T-cell (primary cell): ENCODE measurements around the gene RILP. TPM values are rescaled to one million over a fixed set of nuclear protein-coding genes. Genes with fewer than 3 reads are reported as not detected.

Experiments used
- ATAC-seq, 4 experiments: fragments of 200-7000 bp in 3 of 4; fragments of 150-1000 bp in 1 of 4; cut with Tn5 transposase; replicated peaks in 1 of 4; 1 replicate in 3 of 4; 2 replicates in 1 of 4; pipeline ENCODE4 v1.10.0; 2021; ENCODE audit warnings: moderate library complexity in 3 of 4, mild to moderate bottlenecking in 2 of 4, moderate number of reproducible peaks in 1 of 4
- CTCF ChIA-PET, 2 donors: fragments of 300-600 bp; sonication (Branson Sonifier 250); formaldehyde crosslinking; loops; one replicate each; lab custom pipeline; 2022; ENCODE audit warnings: antibody characterized with exemption in 2 of 2; lab: Charles Lee
- POLR2A ChIA-PET, 2 donors: fragments of 300-600 bp; sonication (Branson Sonifier 250); formaldehyde crosslinking; loops; one replicate each; lab custom pipeline; 2022; ENCODE audit warnings: antibody characterized with exemption in 2 of 2; lab: Charles Lee
- DNase-seq, 35 experiments: peaks; one replicate each; pipeline versions ENCODE4 v3.0.0 to v3.0.0-alpha.2; 2013 to 2023
- H3K27ac ChIP-seq: one replicate; pipeline ENCODE4 v1.5.1; 2013; ENCODE audit warnings: low read length
- H3K27me3 ChIP-seq, 2 experiments: replicated peaks in 1 of 2; 1 replicate in 1 of 2; 2 replicates in 1 of 2; pipeline versions ENCODE4 v1.6.1 to v1.7.0; 2013; ENCODE audit warnings: low read length in 1 of 2, mixed read lengths in 1 of 2; ENCODE audit not compliant: control insufficient read depth in 2 of 2, insufficient read depth in 2 of 2; ENCODE audit errors: extremely low read depth in 1 of 2
- H3K36me3 ChIP-seq, 2 donors: 1 replicate in 1 of 2; 2 replicates in 1 of 2; pipeline versions ENCODE4 v1.6.1 to v1.7.0; 2013; ENCODE audit warnings: low read length in 1 of 2; ENCODE audit not compliant: control insufficient read depth in 2 of 2, insufficient read depth in 1 of 2; ENCODE audit errors: extremely low read depth in 1 of 2
- H3K4me1 ChIP-seq, 2 experiments: 1 replicate in 1 of 2; 2 replicates in 1 of 2; pipeline versions ENCODE4 v1.6.1 to v1.7.0; 2013; ENCODE audit warnings: low read length in 2 of 2, mixed read lengths in 1 of 2; ENCODE audit not compliant: insufficient read depth in 2 of 2, control insufficient read depth in 1 of 2; ENCODE audit errors: extremely low read depth in 1 of 2
- H3K4me3 ChIP-seq, 2 donors: 1 replicate in 1 of 2; 2 replicates in 1 of 2; pipeline versions ENCODE4 v1.5.1 to v1.7.0; 2013; ENCODE audit warnings: mild to moderate bottlenecking in 2 of 2, low read length in 1 of 2, moderate library complexity in 1 of 2; ENCODE audit not compliant: control insufficient read depth in 1 of 2; ENCODE audit errors: extremely low read depth in 1 of 2
- H3K9me3 ChIP-seq: 2 replicates; pipeline ENCODE4 v1.7.0; 2013
- H3K27ac Mint-ChIP-seq, 2 donors: one replicate each; pipeline ENCODE4 v1.8.0; 2020 to 2021; ENCODE audit warnings: mild to moderate bottlenecking in 2 of 2, mixed read lengths in 2 of 2
- H3K27me3 Mint-ChIP-seq, 2 donors: one replicate each; pipeline ENCODE4 v1.8.0; 2021 to 2022; ENCODE audit warnings: mixed read lengths in 2 of 2
- H3K36me3 Mint-ChIP-seq: one replicate; pipeline ENCODE4 v1.8.0; 2021; ENCODE audit warnings: mixed read lengths
- H3K4me1 Mint-ChIP-seq, 3 donors: one replicate each; pipeline ENCODE4 v1.8.0; 2020 to 2022; ENCODE audit warnings: mixed read lengths in 3 of 3, mild to moderate bottlenecking in 1 of 3
- H3K4me3 Mint-ChIP-seq, 3 donors: one replicate each; pipeline ENCODE4 v1.8.0; 2020 to 2022; ENCODE audit warnings: mild to moderate bottlenecking in 3 of 3, mixed read lengths in 3 of 3, moderate library complexity in 3 of 3
- H3K9me3 Mint-ChIP-seq, 3 donors: one replicate each; pipeline ENCODE4 v1.8.0; 2020 to 2022; ENCODE audit warnings: mixed read lengths in 3 of 3
- WGBS: methylation state at CpG from one replicate; pipeline ENCODE4 v1.1.5; 2013; ENCODE audit warnings: missing lambda C conversion rate; ENCODE audit not compliant: insufficient coverage; 5-methylcytosine and 5-hydroxymethylcytosine counted together
- total RNA-seq, 35 experiments: library from RNA in 6 of 35; stranded (reverse) in 6 of 35; fragments of 120-200 nt in 1 of 35; gene quantifications; one replicate each; pipeline versions ENCODE4 v1.2.1 to v1.2.4 and lab custom pipeline; 2013 to 2026

The RILP gene
- total RNA-seq, 5 donors from 2014 or later (not counting 1 experiment from before 2014, with no cell fraction given) = 1.2 to 2.9 (median 2.0) TPM

- H3K4me1 ChIP-seq = peaks cover 9 to 22% of the 10 kb centered on the region in 2 experiments
- H3K27me3 Mint-ChIP-seq = peaks cover 0 to 7% of the 10 kb centered on the region in 2 donors
- H3K9me3 Mint-ChIP-seq = no peaks in the 10 kb centered on the region
- ChIA-PET POLR2A (no interaction called here), CTCF (interaction anchor here in 1 of 2 donors (0.6 kb wide), 1 partner anchor 265 kb away, joined by 3 read pairs; no protein-coding TSS in a partner anchor)
- no peaks in the 10 kb centered on the region for H3K36me3 Mint-ChIP-seq
- peaks cover 0 to 20% of the 10 kb centered on the region in 2 experiments for H3K27me3 ChIP-seq
- H3K4me1 Mint-ChIP-seq = peaks cover 12 to 18% (median 16%) of the 10 kb centered on the region in 3 donors
- 76% methylated on average over 5 of the region's 12 CpGs for WGBS
- H3K27ac ChIP-seq = no peak overlapping the region
- H3K9me3 ChIP-seq = no peaks in the 10 kb centered on the region
- ATAC-seq (no peak), DNase-seq (no peak)
- H3K36me3 ChIP-seq = no peaks in the 10 kb centered on the region
- H3K27ac Mint-ChIP-seq = no peak overlapping the region
- H3K4me3 Mint-ChIP-seq = no peak overlapping the region
- H3K4me3 ChIP-seq = no peak overlapping the region
Observed at GRCh38 chr17:1624650-1625049, 25.0 kb downstream of the RILP start.

DNA sequence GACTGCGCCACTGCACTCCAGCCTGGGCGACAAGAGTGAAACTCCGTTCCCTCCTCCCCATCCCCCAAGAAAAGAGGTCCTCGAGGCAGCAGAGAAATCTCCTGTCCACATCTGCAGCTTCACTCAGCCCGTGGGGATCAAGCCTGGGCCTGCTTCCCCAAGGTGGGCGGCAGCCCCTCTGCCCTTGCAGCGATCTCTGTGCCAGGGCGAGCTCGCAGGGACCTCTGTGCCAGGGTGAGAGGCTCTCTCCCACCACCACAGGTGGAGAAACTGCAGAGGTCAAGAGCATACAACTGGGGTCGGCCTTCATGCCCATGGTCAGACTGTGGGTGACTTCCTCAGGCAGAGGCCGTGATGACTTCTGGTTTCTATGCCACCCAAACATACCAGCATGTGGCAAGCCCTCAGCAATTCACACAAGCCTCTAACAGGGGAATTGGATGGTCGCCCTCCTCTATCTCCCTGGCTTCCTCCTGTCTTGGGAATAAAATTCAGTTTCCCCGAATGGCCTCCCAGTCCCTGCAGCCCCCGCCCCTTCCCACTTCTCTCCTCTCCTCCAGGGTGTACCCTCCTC, 26.5 kb downstream of the RILP start:
- no peak overlapping the region for H3K4me3 ChIP-seq
- ChIA-PET CTCF (no interaction called here), POLR2A (interaction anchor here in 1 of 2 donors (0.5 kb wide), 1 partner anchor 8 kb away, joined by 4 read pairs; no protein-coding TSS in a partner anchor)
- ATAC-seq = no peak
- peaks cover 7 to 16% of the 10 kb centered on the region in 2 experiments for H3K4me1 ChIP-seq
- peaks cover 0 to 15% of the 10 kb centered on the region in 2 experiments for H3K27me3 ChIP-seq
- Mint-ChIP-seq H3K4me3 (no peak overlapping the region), H3K9me3 (no peaks in the 10 kb centered on the region), H3K27me3 (peaks cover 0 to 7% of the 10 kb centered on the region in 2 donors), H3K36me3 (no peaks in the 10 kb centered on the region), H3K4me1 (peaks cover 12 to 13% (median 12%) of the 10 kb centered on the region in 3 donors), H3K27ac (no peak overlapping the region)
- WGBS = 95% methylated on average over 13 of the region's 14 CpGs
- H3K9me3 ChIP-seq = no peaks in the 10 kb centered on the region
- DNase-seq = no peak
- no peaks in the 10 kb centered on the region for H3K36me3 ChIP-seq
- H3K27ac ChIP-seq = no peak overlapping the region

- POLR2A ChIA-PET = no interaction called here
- ATAC-seq = no peak
- Histone ChIP-seq H3K4me3 (no peak overlapping the region), H3K36me3 (no peaks in the 10 kb centered on the region), H3K9me3 (no peaks in the 10 kb centered on the region), H3K27me3 (peaks cover 0 to 5% of the 10 kb centered on the region in 2 experiments), H3K27ac (no peak overlapping the region), H3K4me1 (peaks cover 0 to under 1% of the 10 kb centered on the region in 2 experiments)
- Mint-ChIP-seq H3K27ac (no peak overlapping the region), H3K27me3 (no peaks in the 10 kb centered on the region), H3K36me3 (no peaks in the 10 kb centered on the region), H3K4me3 (no peak overlapping the region), H3K9me3 (no peaks in the 10 kb centered on the region), H3K4me1 (peaks cover 2 to 4% (median 3%) of the 10 kb centered on the region in 3 donors)
- CTCF ChIA-PET = no interaction called here
- DNase-seq = no peak
- WGBS = 88% methylated on average over 18 of the region's 22 CpGs
Observed at GRCh38 chr17:1621273-1621954, 28.3 kb downstream of the RILP start.

- no peaks in the 10 kb centered on the region for H3K27me3 Mint-ChIP-seq
- no peak overlapping the region for H3K4me3 Mint-ChIP-seq
- Histone ChIP-seq H3K36me3 (no peaks in the 10 kb centered on the region), H3K4me1 (no peaks in the 10 kb centered on the region), H3K27ac (no peak overlapping the region), H3K9me3 (no peaks in the 10 kb centered on the region), H3K27me3 (peaks cover 0 to 5% of the 10 kb centered on the region in 2 experiments), H3K4me3 (no peak overlapping the region)
- POLR2A ChIA-PET = no interaction called here
- no peak for ATAC-seq
- no peak overlapping the region for H3K27ac Mint-ChIP-seq
- no peaks in the 10 kb centered on the region for H3K36me3 Mint-ChIP-seq
- no peaks in the 10 kb centered on the region for H3K9me3 Mint-ChIP-seq
- H3K4me1 Mint-ChIP-seq = peaks cover 0 to 2% (median 0%) of the 10 kb centered on the region in 3 donors
- CTCF ChIA-PET = no interaction called here
- WGBS = 77% methylated on average over 7 of the region's 13 CpGs
- no peak for DNase-seq
Observed at GRCh38 chr17:1620486-1620885, 29.2 kb downstream of the RILP start.

GRCh38 chr17:1617620-1618174, 32.0 kb downstream of the RILP start:
- H3K27ac ChIP-seq = no peak overlapping the region
- no peak overlapping the region for H3K4me3 ChIP-seq
- ATAC-seq (no peak), DNase-seq (no peak)
- Mint-ChIP-seq H3K36me3 (no peaks in the 10 kb centered on the region), H3K9me3 (no peaks in the 10 kb centered on the region), H3K27ac (no peak overlapping the region), H3K4me3 (no peak overlapping the region), H3K27me3 (no peaks in the 10 kb centered on the region), H3K4me1 (peaks cover 0 to 2% (median 0%) of the 10 kb centered on the region in 3 donors)
- CTCF ChIA-PET = interaction anchor here in 1 of 2 donors (0.5 to 1.1 kb wide), 2 partner anchors 16 to 253 kb away, joined by 3 read pairs; no protein-coding TSS in a partner anchor
- H3K36me3 ChIP-seq = no peaks in the 10 kb centered on the region
- H3K27me3 ChIP-seq = no peaks in the 10 kb centered on the region
- POLR2A ChIA-PET = no interaction called here
- 74% methylated on average over 18 of the region's 20 CpGs for WGBS
- H3K9me3 ChIP-seq = no peaks in the 10 kb centered on the region
- H3K4me1 ChIP-seq = no peaks in the 10 kb centered on the region

DNA sequence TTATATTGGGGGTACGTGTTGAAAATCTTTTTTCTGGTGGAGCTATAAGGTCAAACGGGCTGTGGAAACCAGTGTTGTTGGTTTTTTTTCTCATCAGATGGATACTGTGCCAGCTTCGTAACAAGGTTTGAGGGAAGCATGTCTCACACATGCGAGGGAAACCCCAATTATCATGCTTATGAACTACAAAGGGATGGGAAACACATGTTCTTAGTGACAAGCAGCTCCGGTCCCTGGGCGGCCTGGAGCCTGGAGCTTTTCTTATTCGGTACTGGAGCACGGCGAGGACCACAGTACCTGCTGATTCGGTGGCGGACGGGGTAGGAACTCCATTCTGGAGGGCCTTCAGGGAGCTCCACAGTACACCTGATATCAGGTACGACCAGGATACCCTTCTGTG, 33.6 kb downstream of the RILP start:
- H3K36me3 Mint-ChIP-seq = no peaks in the 10 kb centered on the region
- H3K27me3 Mint-ChIP-seq = no peaks in the 10 kb centered on the region
- Histone ChIP-seq H3K36me3 (no peaks in the 10 kb centered on the region), H3K27me3 (no peaks in the 10 kb centered on the region), H3K4me1 (no peaks in the 10 kb centered on the region), H3K9me3 (no peaks in the 10 kb centered on the region), H3K27ac (no peak overlapping the region), H3K4me3 (no peak overlapping the region)
- 86% methylated on average over 10 of the region's 13 CpGs for WGBS
- peaks cover 0 to 2% (median 0%) of the 10 kb centered on the region in 3 donors for H3K4me1 Mint-ChIP-seq
- no peaks in the 10 kb centered on the region for H3K9me3 Mint-ChIP-seq
- ChIA-PET POLR2A (no interaction called here), CTCF (interaction anchor here in 1 of 2 donors (0.7 kb wide), 1 partner anchor 59 kb away, joined by 3 read pairs; no protein-coding TSS in a partner anchor)
- DNase-seq (no peak), ATAC-seq (no peak)
- H3K4me3 Mint-ChIP-seq = no peak overlapping the region
- H3K27ac Mint-ChIP-seq = no peak overlapping the region
